HCT116 (cell line): ENCODE results near the gene SFXN5. TPM values are rescaled to one million over a fixed set of nuclear protein-coding genes. Genes with fewer than 3 reads are reported as not detected.

Experiments used
- ATAC-seq: fragments of 200-7000 bp; cut with Tn5 transposase; 2 replicates; pipeline ENCODE4 v1.9.1; 2020; ENCODE audit warnings: mild to moderate bottlenecking, moderate library complexity
- BruUV-seq: library from RNA; stranded (reverse); fragments of 400-500 nt; replicated peaks from 2 replicates; lab custom pipeline; 2021; lab: Mats Ljungman, UMichigan
- CTCF ChIA-PET: fragments of 300-600 bp; sonication (Branson Sonifier 250); formaldehyde crosslinking; loops from one replicate; lab custom pipeline; 2021; ENCODE audit warnings: antibody characterized with exemption; lab: Charles Lee
- POLR2A ChIA-PET: fragments of 300-600, 350-600 bp; sonication (Branson Sonifier 250); formaldehyde crosslinking; loops from one replicate; lab custom pipeline; 2021; ENCODE audit warnings: antibody characterized with exemption; lab: Charles Lee
- RAD21 ChIA-PET, 2 experiments: fragments of 300-600 bp; sonication (Branson Sonifier 250); formaldehyde crosslinking; loops; one replicate each; lab custom pipeline; 2023; ENCODE audit warnings: low total read pairs in 2 of 2; ENCODE audit not compliant: uncharacterized antibody in 2 of 2, unreplicated experiment in 2 of 2, low non-redundant PET in 1 of 2; lab: Charles Lee
- DNase-seq: peaks from one replicate; pipeline ENCODE4 v3.0.0-alpha.2; 2010; ENCODE audit warnings: low read depth, low spot score
- H2AFZ ChIP-seq: fragments of 200-600 bp; shearing (Covaris generic), sonication (generic); 2 replicates; pipeline ENCODE4 v1.6.1; 2017; ENCODE audit warnings: low read depth, mixed run types, mixed read lengths, antibody characterized with exemption, low read length; ENCODE audit not compliant: poor library complexity, severe bottlenecking
- H3K27ac ChIP-seq: 2 replicates; pipeline ENCODE4 v1.5.1; 2012; ENCODE audit warnings: low read depth, low read length
- H3K27me3 ChIP-seq: fragments of 200-600 bp; sonication (generic); 2 replicates; pipeline ENCODE4 v1.6.1; 2016; ENCODE audit warnings: mixed run types, low read length, mixed read lengths; ENCODE audit not compliant: insufficient read depth
- H3K36me3 ChIP-seq, 2 experiments: fragments of 200-500 bp in 1 of 2; fragments of 200-600 bp in 1 of 2; sonication (Bioruptor generic) in 1 of 2; sonication (generic) in 1 of 2; 2 replicates each; pipeline versions ENCODE4 v1.5.1 to v1.6.1; 2014 to 2016; ENCODE audit warnings: low read length in 2 of 2, inconsistent platforms in 1 of 2, mixed read lengths in 1 of 2, mixed run types in 1 of 2; ENCODE audit not compliant: insufficient read depth in 2 of 2, control insufficient read depth in 1 of 2
- H3K4me1 ChIP-seq, 2 experiments: fragments of 200-600 bp in 1 of 2; sonication (generic) in 1 of 2; 2 replicates each; pipeline versions ENCODE4 v1.5.1 to v1.6.1; 2012 to 2017; ENCODE audit warnings: low read length in 2 of 2, inconsistent platforms in 1 of 2, mild to moderate bottlenecking in 1 of 2, mixed read lengths in 1 of 2, mixed run types in 1 of 2, moderate library complexity in 1 of 2; ENCODE audit not compliant: insufficient read depth in 2 of 2, control insufficient read depth in 1 of 2
- H3K4me2 ChIP-seq: fragments of 200-600 bp; sonication (generic); 2 replicates; pipeline ENCODE4 v1.6.1; 2017; ENCODE audit warnings: mixed run types, low read length, mixed read lengths
- H3K4me3 ChIP-seq, 2 experiments: fragments of 200-600 bp in 1 of 2; sonication (generic) in 1 of 2; replicated peaks in 1 of 2; 2 replicates each; pipeline ENCODE4 v1.5.1; 2011 to 2016; ENCODE audit warnings: low read length in 2 of 2, control low read depth in 1 of 2, low read depth in 1 of 2, mild to moderate bottlenecking in 1 of 2, mixed read lengths in 1 of 2, mixed run types in 1 of 2
- H3K79me2 ChIP-seq: fragments of 200-600 bp; sonication (generic); 2 replicates; pipeline ENCODE4 v1.6.1; 2017; ENCODE audit warnings: mild to moderate bottlenecking, mixed run types, low read length, moderate library complexity, mixed read lengths; ENCODE audit not compliant: insufficient read depth
- H3K9ac ChIP-seq: fragments of 200-600 bp; sonication (generic); 2 replicates; pipeline ENCODE4 v1.6.1; 2016; ENCODE audit warnings: low read length, mixed read lengths
- H3K9me2 ChIP-seq: fragments of 200-600 bp; sonication (generic), shearing (Covaris generic); 2 replicates; pipeline ENCODE4 v1.6.1; 2017; ENCODE audit warnings: mixed run types, mild to moderate bottlenecking, moderate library complexity; ENCODE audit not compliant: insufficient read depth
- H3K9me3 ChIP-seq, 2 experiments: fragments of 200-500 bp in 1 of 2; fragments of 200-600 bp in 1 of 2; sonication (Bioruptor generic) in 1 of 2; sonication (generic) in 1 of 2; 2 replicates each; pipeline ENCODE4 v1.6.1; 2014 to 2017; ENCODE audit warnings: low read length in 2 of 2, mixed read lengths in 2 of 2, inconsistent platforms in 1 of 2, low read depth in 1 of 2, mild to moderate bottlenecking in 1 of 2, mixed run types in 1 of 2, moderate library complexity in 1 of 2; ENCODE audit not compliant: control insufficient read depth in 1 of 2, insufficient read depth in 1 of 2
- H4K20me1 ChIP-seq: fragments of 200-600 bp; sonication (generic), shearing (Covaris generic); 2 replicates; pipeline ENCODE4 v1.6.1; 2017; ENCODE audit warnings: mixed run types, mild to moderate bottlenecking, moderate library complexity; ENCODE audit not compliant: insufficient read depth
- CBX3 ChIP-seq: IDR thresholded peaks from 2 replicates; pipeline ENCODE4 v1.6.1; 2012; ENCODE audit warnings: low read depth
- EGR1 ChIP-seq: IDR thresholded peaks from 2 replicates; pipeline ENCODE4 v1.6.1; 2012; ENCODE audit warnings: low read depth
- EZH2 ChIP-seq: fragments of 200-600 bp; sonication (generic); IDR thresholded peaks from 2 replicates; pipeline ENCODE4 v1.6.1; 2017; ENCODE audit warnings: antibody characterized with exemption, mixed run types
- FOSL1 ChIP-seq: IDR thresholded peaks from 2 replicates; pipeline ENCODE4 v1.6.1; 2012; ENCODE audit warnings: low read depth
- RAD21 ChIP-seq: IDR thresholded peaks from 2 replicates; pipeline ENCODE4 v1.6.1; 2012; ENCODE audit warnings: low read depth, mild to moderate bottlenecking
- REST ChIP-seq: IDR thresholded peaks from 2 replicates; pipeline ENCODE4 v1.6.1; 2012; ENCODE audit warnings: low read depth
- SP1 ChIP-seq: IDR thresholded peaks from 2 replicates; pipeline ENCODE4 v1.6.1; 2012; ENCODE audit warnings: low read depth
- SRF ChIP-seq: IDR thresholded peaks from 2 replicates; pipeline ENCODE4 v1.6.1; 2012; ENCODE audit warnings: low read depth
- TCF7L2 ChIP-seq: IDR thresholded peaks from 2 replicates; pipeline ENCODE4 v1.7.0; 2011; ENCODE audit warnings: borderline replicate concordance, inconsistent platforms; ENCODE audit not compliant: insufficient read depth, insufficient read length; ENCODE audit errors: extremely low read depth
- ZNF274 ChIP-seq: fragments of 200-500 bp; sonication (Bioruptor generic); IDR thresholded peaks from 2 replicates; pipeline ENCODE4 v1.6.1; 2014; ENCODE audit warnings: mild to moderate bottlenecking, low read depth, low read length, inconsistent platforms
- intact Hi-C: fragments of 100-400 bp; cut with micrococcal nuclease; formaldehyde crosslinking; loops from 2 replicates; pipeline ENCODE4 v1.10.0; 2022
- total RNA-seq: library from RNA; stranded (reverse); gene quantifications from one replicate; pipeline ENCODE4 v1.2.1, GENCODE V29; 2021; ENCODE audit not compliant: unreplicated experiment
- TF ChIP-seq, protein P1 (sequence below): IDR thresholded peaks from 2 replicates; pipeline ENCODE4 v1.6.1; 2011; ENCODE audit warnings: mild to moderate bottlenecking, low read length, moderate library complexity; ENCODE audit not compliant: insufficient replicate concordance; ENCODE audit errors: extremely low read depth

SFXN5 gene
- total RNA-seq, 1 experiment from 2014 or later = 10.0 TPM

- H2AFZ ChIP-seq = no peak overlapping the region
- intact Hi-C loops = loop anchor here (1.0 to 5.0 kb wide), 4 partner anchors 71 to 127 kb away; no protein-coding TSS in a partner anchor
- DNase-seq = no peak
- ChIA-PET POLR2A (no interaction called here), RAD21 (interaction anchor here in 1 of 2 experiments (2.9 kb wide), 1 partner anchor 72 kb away, joined by 8 read pairs; no protein-coding TSS in a partner anchor), CTCF (interaction anchor here (0.7 to 3.5 kb wide), 3 partner anchors 9 to 71 kb away, joined by 3 to 33 read pairs (median 3); no protein-coding TSS in a partner anchor)
- no peak overlapping the region for H3K9ac ChIP-seq
- H3K4me3 ChIP-seq = no peak overlapping the region
- no peak overlapping the region for H3K27ac ChIP-seq
- no TSS peak for BruUV-seq
- TF ChIP-seq EGR1 = no peak
- TF ChIP-seq, protein P1, sequence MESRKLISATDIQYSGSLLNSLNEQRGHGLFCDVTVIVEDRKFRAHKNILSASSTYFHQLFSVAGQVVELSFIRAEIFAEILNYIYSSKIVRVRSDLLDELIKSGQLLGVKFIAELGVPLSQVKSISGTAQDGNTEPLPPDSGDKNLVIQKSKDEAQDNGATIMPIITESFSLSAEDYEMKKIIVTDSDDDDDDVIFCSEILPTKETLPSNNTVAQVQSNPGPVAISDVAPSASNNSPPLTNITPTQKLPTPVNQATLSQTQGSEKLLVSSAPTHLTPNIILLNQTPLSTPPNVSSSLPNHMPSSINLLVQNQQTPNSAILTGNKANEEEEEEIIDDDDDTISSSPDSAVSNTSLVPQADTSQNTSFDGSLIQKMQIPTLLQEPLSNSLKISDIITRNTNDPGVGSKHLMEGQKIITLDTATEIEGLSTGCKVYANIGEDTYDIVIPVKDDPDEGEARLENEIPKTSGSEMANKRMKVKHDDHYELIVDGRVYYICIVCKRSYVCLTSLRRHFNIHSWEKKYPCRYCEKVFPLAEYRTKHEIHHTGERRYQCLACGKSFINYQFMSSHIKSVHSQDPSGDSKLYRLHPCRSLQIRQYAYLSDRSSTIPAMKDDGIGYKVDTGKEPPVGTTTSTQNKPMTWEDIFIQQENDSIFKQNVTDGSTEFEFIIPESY = no peak
- no peak for TF ChIP-seq CBX3
- TF ChIP-seq REST = no peak
- no peak for TF ChIP-seq TCF7L2
- no peak for TF ChIP-seq ZNF274
- TF ChIP-seq RAD21 = no peak
- TF ChIP-seq EZH2 = no peak
- TF ChIP-seq SRF = no peak
- no peak for TF ChIP-seq FOSL1
- no peak for TF ChIP-seq SP1
- peaks cover 0 to 7% of the 10 kb centered on the region in 2 experiments; a peak in 2 of 4 replicates for H3K4me1 ChIP-seq
- no peaks in the 10 kb centered on the region for H3K27me3 ChIP-seq
- peaks cover 24% of the 10 kb centered on the region; the same call in 1 of the 2 replicates for H3K79me2 ChIP-seq
- ATAC-seq = no peak
- H3K36me3 ChIP-seq = peaks cover 0 to 10% of the 10 kb centered on the region in 2 experiments; a peak in 2 of 4 replicates
- no peaks in the 10 kb centered on the region for H3K9me2 ChIP-seq
- no peaks in the 10 kb centered on the region for H4K20me1 ChIP-seq
- no peak overlapping the region for H3K4me2 ChIP-seq
- no peaks in the 10 kb centered on the region for H3K9me3 ChIP-seq
These were observed 13.5 kb upstream of the SFXN5 start for GRCh38 chr2:73084971-73085370.
